GM19238 (cell line): ENCODE data around the gene DPEP3.
A peak's percentile ranks its signal among the peaks of the same experiment; 100 is the strongest.

Source experiments
- DNase-seq: peaks from one replicate; pipeline ENCODE4 v3.0.0; 2011; ENCODE audit warnings: low spot score; ENCODE audit not compliant: insufficient read length

The DPEP3 gene

DNA sequence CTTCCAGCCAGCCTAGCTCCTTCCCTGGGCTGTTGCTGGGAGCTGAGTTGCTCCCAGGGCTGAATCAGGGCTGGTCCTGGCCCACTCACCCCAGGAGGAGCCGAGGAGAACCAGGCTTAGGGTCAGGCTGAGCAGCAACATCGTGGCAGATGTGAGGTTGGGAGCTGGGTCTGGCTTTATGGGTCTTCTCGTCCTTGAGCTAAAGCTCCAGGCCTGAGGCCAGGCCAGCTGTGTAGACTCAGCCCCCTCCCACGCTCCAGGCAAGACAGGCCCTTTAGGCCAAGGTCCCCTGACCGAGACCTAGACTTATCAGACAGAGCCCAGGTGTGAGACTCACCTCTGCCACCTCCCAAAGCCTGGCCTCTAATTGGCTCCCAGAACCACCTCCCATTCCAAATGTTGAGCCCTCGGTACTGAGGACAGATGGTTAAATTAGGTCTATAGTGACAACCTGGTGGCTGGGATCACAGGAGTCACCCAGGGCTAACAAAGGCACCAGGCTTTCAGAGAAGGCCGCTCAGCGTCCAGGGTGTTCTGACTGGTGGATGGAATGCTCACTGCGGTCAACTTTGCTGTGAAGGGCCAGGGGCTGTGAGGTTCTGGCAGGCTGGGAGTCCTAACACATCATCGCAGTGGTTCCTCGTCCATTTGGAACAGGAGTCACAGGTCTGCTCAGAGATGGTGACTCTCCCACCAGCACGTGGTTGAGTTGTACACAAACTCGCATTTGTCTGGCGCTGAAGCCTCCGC, 48.4 kb downstream of the DPEP3 start, which contains the start of gene CTRL:
Gene CTRL (minus strand): TSS at position 151 of the 750 bp plus-strand sequence. CDS start 10 bp downstream, at position 141.
- no peak for DNase-seq

DNA sequence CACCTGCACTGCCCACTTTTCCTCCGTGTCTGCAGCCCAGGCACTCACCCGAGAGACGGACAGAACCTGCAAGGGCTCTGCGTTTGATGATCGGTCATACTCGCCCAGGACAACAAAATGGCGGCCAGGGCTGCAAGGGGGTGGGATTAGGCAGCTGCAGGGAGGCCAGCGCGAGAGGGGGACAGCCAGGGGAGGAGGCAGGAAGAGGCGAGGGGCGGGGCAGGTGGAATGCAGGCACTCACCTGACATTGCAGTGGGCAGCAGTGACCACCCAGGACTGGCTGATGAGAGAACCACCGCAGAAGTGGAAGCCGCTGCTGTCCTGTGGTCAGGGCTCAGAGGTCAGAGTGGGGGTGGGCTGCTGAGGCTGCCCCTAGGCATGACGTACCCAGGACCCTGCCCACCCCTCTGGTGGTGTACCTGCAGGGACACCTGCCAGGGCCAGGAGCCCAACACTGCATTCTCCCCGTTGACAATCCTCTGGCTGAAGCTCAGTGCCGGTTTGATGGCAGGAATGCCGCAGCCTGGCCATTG, 49.6 kb downstream of the DPEP3 start:
- no peak for DNase-seq

DNA sequence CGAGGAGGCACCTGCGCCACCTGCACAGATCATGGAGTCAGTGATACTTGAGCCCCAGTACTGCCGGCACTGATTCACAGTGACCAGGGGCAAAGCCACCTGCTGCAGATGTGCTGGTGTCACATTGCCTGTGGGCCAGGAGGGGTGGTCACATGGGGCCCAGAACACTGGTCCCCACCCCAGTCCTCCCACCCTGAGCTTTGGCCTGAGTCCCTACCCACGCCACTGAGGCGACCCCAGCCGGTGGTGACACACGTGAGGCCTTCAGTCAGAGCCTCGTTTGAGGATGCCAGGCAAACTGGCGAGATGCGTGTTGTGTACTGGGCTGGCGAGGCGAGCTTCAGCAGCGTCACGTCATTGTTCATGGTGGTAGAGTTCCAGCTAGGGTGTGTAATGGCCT, 50.1 kb downstream of the DPEP3 start:
- DNase-seq: no peak

DNA sequence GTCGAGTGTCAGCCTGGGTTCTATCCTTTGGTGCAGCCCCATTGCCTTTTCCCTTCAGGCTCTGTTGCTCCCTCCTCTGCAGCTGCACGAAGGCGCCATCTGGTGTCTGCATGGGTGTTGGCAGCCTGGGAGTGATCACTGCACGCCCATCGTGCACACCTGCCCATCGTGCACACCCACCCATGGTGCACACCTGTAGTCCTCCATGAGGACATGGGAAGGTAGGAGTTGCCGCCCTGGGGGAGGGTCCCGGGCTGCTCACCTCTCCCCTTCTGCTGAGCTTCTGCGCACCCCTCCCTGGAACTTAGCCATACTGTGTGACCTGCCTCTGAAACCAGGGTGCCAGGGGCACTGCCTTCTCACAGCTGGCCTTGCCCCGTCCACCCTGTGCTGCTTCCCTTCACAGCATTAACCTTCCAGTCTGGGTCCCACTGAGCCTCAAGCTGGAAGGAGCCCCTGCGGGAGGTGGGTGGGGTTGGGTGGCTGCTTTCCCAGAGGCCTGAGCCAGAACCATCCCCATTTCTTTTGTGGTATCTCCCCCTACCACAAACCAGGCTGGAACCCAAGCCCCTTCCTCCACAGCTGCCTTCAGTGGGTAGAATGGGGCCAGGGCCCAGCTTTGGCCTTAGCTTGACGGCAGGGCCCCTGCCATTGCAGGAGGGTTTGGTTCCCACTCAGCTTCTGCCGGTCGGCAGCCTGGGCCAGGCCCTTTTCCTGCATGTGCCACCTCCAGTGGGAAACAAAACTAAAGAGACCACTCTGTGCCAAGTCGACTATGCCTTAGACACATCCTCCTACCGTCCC, 51.5 kb downstream of the DPEP3 start:
- peak; percentile 77 for DNase-seq

DNA sequence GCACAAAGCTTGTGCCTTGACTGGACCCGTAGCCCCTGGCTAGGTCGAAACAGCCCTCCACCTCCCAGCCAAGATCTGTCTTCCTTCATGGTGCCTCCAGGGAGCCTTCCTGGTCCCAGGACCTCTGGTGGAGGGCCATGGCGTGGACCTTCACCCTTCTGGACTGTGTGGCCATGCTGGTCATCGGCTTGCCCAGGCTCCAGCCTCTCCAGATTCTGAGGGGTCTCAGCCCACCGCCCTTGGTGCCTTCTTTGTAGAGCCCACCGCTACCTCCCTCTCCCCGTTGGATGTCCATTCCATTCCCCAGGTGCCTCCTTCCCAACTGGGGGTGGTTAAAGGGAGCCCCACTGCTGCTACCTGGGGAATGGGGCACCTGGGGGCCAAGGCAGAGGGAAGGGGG, 52.2 kb downstream of the DPEP3 start:
- no peak for DNase-seq

DNA sequence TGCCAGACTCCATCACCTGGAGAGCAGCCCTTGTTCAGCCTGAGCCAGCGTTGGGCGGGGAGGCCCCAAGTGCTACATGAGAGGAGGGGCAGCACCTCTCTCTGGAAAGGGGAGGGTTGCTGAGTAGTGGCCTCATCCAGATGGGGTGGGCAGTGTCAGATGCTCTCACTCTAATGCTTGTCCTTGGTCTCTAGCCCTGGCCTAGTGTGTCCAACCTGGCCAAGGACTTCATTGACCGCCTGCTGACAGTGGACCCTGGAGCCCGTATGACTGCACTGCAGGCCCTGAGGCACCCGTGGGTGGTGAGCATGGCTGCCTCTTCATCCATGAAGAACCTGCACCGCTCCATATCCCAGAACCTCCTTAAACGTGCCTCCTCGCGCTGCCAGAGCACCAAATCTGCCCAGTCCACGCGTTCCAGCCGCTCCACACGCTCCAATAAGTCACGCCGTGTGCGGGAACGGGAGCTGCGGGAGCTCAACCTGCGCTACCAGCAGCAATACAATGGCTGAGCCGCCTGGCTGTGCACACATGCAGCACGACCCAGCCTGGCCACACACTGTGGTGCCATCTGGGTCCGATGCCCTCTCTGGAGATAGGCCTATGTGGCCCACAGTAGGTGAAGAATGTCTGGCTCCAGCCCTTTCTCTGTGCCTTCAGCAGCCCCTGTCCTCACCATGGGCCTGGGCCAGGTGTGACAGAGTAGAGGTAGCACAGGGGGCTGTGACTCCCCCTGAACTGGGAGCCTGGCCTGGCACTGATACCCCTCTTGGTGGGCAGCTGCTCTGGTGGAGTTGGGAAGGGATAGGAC, 53.0 kb downstream of the DPEP3 start:
- no peak for DNase-seq

DNA sequence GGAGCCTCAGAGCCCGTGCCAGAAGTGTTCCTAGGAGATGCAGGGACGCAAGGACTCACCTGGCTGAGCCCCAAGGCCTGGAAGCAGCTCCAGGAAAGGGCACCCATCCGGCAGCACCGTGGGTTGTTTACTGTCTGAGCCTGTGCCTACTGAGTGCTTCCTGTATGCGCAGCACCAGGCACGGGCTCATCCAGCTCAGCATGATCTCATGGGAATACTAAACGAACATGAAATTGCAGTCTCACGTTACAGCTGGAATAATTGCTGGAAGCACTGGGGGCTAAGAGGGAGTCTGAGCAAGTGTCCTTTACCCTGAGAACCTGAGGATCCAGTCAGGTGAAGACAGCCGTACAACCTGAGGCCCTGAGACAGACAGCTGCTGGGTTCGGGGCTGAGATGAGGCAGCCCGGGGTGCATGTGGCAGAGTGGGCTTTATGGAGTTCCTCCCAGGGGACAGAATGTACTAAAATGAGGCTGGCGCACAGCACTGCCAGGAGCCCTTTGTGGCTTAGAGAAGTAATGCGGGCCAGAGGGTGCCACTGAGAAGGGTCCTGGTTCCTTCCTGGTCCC, 54.0 kb downstream of the DPEP3 start:
- DNase-seq: no peak
